GM21786 (cell line): ENCODE data around the gene CEP63.

Experiments used
- ATAC-seq: cut with Tn5 transposase; IDR thresholded peaks from one replicate; pipeline ENCODE4 v1.9.1; 2021; ENCODE audit not compliant: unreplicated experiment

The CEP63 gene

GRCh38 chr3:134485718-134486576 lies at the start of gene CEP63, which contains the start of gene ANAPC13:
CEP63 (plus strand) TSS chr3:134486057; CDS start chr3:134495321, 9,264 bp downstream.
ANAPC13 (minus strand) TSS chr3:134485985; CDS start chr3:134482904, 3,081 bp downstream.
- ATAC-seq = peak; percentile 85

- ATAC-seq = no peak
These were observed 48.6 kb upstream of the CEP63 start for GRCh38 chr3:134437211-134437752.

DNA sequence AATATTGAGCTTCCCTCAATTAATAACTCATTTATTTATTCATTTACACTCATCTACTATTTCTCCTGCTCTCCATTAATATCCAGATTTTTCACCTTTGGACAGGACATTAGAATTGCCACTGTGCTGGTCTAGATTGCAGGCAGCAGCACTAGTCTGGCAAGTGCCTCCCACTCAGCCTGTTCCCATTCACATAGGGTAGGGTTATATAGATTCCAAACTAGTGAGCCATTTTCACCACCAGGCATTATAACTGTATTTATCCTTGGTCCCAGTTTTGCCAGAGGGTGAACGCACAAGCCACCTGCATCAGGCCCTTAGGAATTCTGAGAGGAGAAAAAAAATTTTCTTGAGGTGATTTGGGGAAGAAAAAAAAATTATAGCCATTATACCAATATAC lies 44.5 kb upstream of the CEP63 start:
- ATAC-seq = no peak

DNA sequence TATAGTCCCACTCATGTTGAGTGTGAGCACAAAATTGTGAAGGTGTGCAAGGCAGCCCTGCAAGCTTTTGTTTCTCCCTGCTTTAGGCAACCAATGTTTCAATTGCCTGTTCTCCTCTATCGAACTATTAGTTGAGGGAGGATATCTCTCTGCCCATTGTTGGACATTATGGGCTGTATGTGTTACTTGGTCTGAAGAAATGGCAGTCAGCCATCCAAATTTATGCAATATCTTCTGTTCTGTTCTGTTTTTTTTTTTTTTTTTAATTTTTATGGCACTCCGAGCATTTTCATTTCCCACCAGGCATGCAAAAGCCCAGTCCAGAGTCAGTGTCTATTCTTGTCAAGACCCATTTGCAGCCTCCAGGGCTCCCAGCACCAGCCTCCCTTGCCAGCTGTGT lies 44.0 kb upstream of the CEP63 start:
- ATAC-seq = no peak

- no peak for ATAC-seq
These were observed 40.8 kb upstream of the CEP63 start for GRCh38 chr3:134445095-134445494.

DNA sequence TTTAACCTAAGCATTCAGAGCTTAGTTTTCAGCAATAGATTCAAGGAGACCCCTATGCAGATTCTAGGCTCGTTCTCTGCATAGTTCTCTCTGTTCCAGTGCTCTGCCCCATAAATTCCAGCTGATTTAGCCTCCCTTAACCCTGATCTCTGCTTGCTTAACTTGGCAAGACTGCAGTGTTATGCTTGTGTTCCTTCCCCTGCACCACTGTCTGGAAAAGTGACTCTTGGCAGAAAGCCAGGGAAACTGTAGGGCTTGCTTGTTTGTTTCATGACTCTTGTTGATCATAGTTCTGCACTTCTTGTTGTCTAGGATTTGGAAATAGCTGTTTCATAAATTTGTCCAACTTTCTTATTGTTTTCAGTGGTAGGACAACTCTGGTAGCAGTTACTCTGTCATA lies 40.2 kb upstream of the CEP63 start:
- ATAC-seq = no peak

GRCh38 chr3:134446800-134447199 lies 39.1 kb upstream of the CEP63 start:
- ATAC-seq = no peak

- ATAC-seq = no peak
These were observed 38.5 kb upstream of the CEP63 start for GRCh38 chr3:134447351-134447750.

DNA sequence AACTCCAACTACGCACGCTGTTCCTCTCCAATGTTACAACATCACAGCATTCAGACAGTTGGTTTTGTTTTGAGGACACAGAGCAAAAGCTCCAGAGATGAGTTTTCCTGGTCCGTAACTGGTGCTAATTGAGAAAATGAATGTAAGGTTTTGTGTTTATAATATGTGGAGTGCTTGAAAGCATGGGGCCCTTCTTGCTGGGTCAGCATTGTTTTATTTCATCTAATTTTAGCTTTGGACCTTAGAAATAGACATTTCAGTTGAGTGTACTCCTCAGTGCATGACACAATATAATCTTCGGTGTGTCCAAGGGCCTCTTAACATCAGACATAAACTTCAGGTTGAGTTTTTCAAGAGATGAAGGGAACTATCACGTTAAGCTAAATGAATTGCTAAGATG lies 37.2 kb upstream of the CEP63 start:
- ATAC-seq = no peak

GRCh38 chr3:134449277-134449676 lies 36.6 kb upstream of the CEP63 start:
- no peak for ATAC-seq

- ATAC-seq = no peak
These were observed 35.9 kb upstream of the CEP63 start for GRCh38 chr3:134449951-134450350.

DNA sequence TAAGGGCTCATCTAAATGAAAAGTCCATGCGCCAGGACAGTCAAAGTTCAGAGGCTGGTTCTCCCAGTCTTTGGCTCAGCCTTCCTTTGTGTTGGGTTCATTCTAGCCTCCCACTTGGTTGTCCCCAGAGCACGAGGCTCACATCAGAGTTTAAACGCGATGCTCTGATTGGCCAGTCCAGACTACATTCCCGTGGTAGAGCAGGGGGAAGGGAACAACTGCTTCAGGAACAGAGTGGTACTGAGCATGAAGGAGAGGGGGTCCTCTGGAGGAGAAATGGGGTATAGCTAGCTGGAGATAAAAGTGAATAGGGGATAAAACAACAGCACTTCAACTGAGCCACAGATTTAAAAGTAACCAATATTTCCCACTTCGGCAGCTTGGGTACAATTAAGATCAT lies 32.2 kb upstream of the CEP63 start:
- ATAC-seq = no peak

DNA sequence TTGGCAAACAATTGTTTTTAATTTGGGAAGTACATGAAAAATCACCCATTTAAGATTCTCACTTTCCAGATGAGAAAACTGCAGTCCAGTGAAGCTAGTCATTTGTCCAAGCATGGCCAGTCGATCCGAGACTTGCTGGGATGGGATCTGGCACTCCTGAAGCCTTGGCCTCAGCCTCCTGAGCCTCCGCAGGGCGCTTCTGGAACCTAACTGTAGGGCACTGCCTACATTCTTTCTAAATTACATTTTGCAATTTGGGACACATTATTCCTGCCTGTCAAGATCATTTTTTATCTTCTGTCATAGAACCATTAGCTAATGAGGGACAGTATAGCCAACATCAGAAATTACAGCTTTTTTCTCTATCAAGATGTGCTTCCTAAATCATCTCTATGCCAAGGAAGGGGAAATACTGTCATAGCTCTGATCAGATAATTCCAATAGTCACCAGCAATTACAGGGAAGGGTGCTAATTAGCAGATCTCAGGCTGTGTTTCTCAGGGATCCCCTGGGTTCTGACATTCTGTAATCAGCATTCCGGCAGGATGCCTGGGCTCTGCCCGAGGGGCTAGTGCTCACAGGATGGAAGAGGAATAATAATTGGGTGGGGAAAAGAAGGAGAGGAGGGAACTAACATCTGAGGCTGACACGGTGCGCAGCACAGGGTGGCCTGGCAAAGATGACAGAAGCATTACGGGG lies 28.3 kb upstream of the CEP63 start:
- no peak for ATAC-seq

DNA sequence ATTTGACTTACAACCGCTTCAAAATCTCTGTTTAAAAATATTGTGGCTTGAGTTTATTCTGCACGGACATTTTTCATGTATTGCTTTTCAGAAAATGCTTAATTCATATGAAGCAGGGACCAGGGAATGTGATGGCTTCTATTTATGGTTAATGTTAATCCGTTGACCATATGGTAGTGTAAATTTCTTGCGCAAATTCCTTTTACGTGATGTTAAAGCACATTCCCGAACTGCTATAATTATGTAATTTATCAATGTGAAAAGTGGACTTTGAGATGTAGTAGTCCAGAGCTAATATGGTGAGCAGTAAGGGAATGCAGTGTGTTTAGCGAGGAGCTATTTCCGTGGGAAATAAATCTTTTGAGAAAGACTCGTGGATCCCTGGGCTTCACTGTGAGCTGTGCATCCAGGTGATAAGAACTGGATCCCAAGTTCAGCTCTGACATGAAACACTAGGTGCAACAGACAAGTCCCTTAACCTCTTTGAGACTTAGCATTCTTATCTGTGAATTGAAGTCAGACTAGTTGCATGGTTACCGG lies 27.4 kb upstream of the CEP63 start:
- no peak for ATAC-seq

- ATAC-seq = no peak
These were observed 26.3 kb upstream of the CEP63 start for GRCh38 chr3:134459562-134459961.

GRCh38 chr3:134460965-134461364 lies 24.9 kb upstream of the CEP63 start:
- ATAC-seq = no peak

GRCh38 chr3:134462331-134462941 lies 23.4 kb upstream of the CEP63 start:
- ATAC-seq = no peak

- ATAC-seq = no peak
These were observed 22.2 kb upstream of the CEP63 start for GRCh38 chr3:134463676-134464063.

GRCh38 chr3:134464064-134464688 lies 21.7 kb upstream of the CEP63 start:
- ATAC-seq = no peak

GRCh38 chr3:134464689-134465365 lies 21.0 kb upstream of the CEP63 start:
- ATAC-seq = no peak
